GM19324 (cell line): ENCODE results near the gene CACNG7.
A peak's percentile ranks its signal among the peaks of the same experiment; 100 is the strongest.

ENCODE experiments used
- ATAC-seq: cut with Tn5 transposase; IDR thresholded peaks from one replicate; pipeline ENCODE4 v1.9.1; 2021; ENCODE audit warnings: mild to moderate bottlenecking, moderate library complexity; ENCODE audit not compliant: unreplicated experiment, low FRiP score

Gene CACNG7

GRCh38 chr19:53878776-53879139 lies 30.3 kb upstream of the CACNG7 start:
- ATAC-seq: no peak

GRCh38 chr19:53879140-53880081 lies 29.7 kb upstream of the CACNG7 start:
- peak; percentile 75 for ATAC-seq

GRCh38 chr19:53880711-53881481 lies 28.2 kb upstream of the CACNG7 start:
- ATAC-seq: no peak

- ATAC-seq: no peak
These were observed 27.3 kb upstream of the CACNG7 start, which contains the start of gene PRKCG for GRCh38 chr19:53881482-53882390. TSS of gene PRKCG (plus strand) at chr19:53882197. CDS start at chr19:53882495, 298 bp downstream.

- no peak for ATAC-seq
These were observed 26.6 kb upstream of the CACNG7 start for GRCh38 chr19:53882391-53883050.

- ATAC-seq: no peak
These were observed 25.8 kb upstream of the CACNG7 start for GRCh38 chr19:53883231-53883661.

- ATAC-seq: no peak
These were observed 25.3 kb upstream of the CACNG7 start for GRCh38 chr19:53883741-53884140.

GRCh38 chr19:53884256-53884655 lies 24.8 kb upstream of the CACNG7 start:
- ATAC-seq: no peak

- ATAC-seq: no peak
These were observed 24.0 kb upstream of the CACNG7 start for GRCh38 chr19:53885036-53885435.

- ATAC-seq: no peak
These were observed 16.6 kb upstream of the CACNG7 start for GRCh38 chr19:53892301-53892980.

GRCh38 chr19:53892981-53893325 lies 16.1 kb upstream of the CACNG7 start:
- ATAC-seq: no peak

- ATAC-seq: no peak
These were observed 14.4 kb upstream of the CACNG7 start for GRCh38 chr19:53894707-53895106.

- ATAC-seq: no peak
These were observed 12.4 kb upstream of the CACNG7 start for GRCh38 chr19:53896682-53897081.

- no peak for ATAC-seq
These were observed 11.6 kb upstream of the CACNG7 start for GRCh38 chr19:53897459-53897858.

- no peak for ATAC-seq
These were observed 10.9 kb upstream of the CACNG7 start for GRCh38 chr19:53898166-53898565.

GRCh38 chr19:53898636-53899341 lies 10.3 kb upstream of the CACNG7 start:
- ATAC-seq: no peak

GRCh38 chr19:53900191-53900860 lies 8.8 kb upstream of the CACNG7 start:
- ATAC-seq: no peak

- no peak for ATAC-seq
These were observed 5.9 kb upstream of the CACNG7 start for GRCh38 chr19:53903055-53903680.
